CD4-positive, alpha-beta T cell (primary cell): ENCODE results near the gene KIAA0825. TPM values are rescaled to one million over a fixed set of nuclear protein-coding genes. Genes with fewer than 3 reads are reported as not detected.

Experiments
- ATAC-seq: fragments of 200-7000 bp; cut with Tn5 transposase; one replicate; pipeline ENCODE4 v1.10.0; 2022; ENCODE audit warnings: mild to moderate bottlenecking; ENCODE audit not compliant: poor library complexity
- CTCF ChIA-PET: fragments of 350-600 bp; sonication (Branson Sonifier 250); formaldehyde crosslinking; loops from one replicate; lab custom pipeline; 2021; ENCODE audit warnings: antibody characterized with exemption, inconsistent platforms; lab: Charles Lee
- POLR2A ChIA-PET: fragments of 350-600 bp; sonication (Branson Sonifier 250); formaldehyde crosslinking; loops from one replicate; lab custom pipeline; 2021; ENCODE audit warnings: antibody characterized with exemption, inconsistent platforms; lab: Charles Lee
- DNase-seq, 14 experiments: peaks; one replicate each; pipeline ENCODE4 v3.0.0-alpha.2; 2013 to 2020; ENCODE audit warnings: mixed read lengths in 2 of 14
- H3K27ac ChIP-seq, 2 donors: one replicate each; pipeline versions ENCODE4 v1.5.1 to v1.7.0; 2013; ENCODE audit warnings: low read length in 2 of 2, low read depth in 1 of 2, mild to moderate bottlenecking in 1 of 2
- H3K27me3 ChIP-seq, 2 experiments: 1 replicate in 1 of 2; 2 replicates in 1 of 2; pipeline versions ENCODE4 v1.6.1 to v1.7.0; 2013; ENCODE audit warnings: low read length in 2 of 2, control low read depth in 1 of 2, mild to moderate bottlenecking in 1 of 2, moderate library complexity in 1 of 2; ENCODE audit not compliant: insufficient read depth in 2 of 2, control insufficient read depth in 1 of 2
- H3K36me3 ChIP-seq: one replicate; pipeline ENCODE4 v1.6.1; 2013; ENCODE audit warnings: low read length, control low read depth; ENCODE audit not compliant: insufficient read depth
- H3K4me1 ChIP-seq: one replicate; pipeline ENCODE4 v1.6.1; 2013; ENCODE audit warnings: low read length, control low read depth; ENCODE audit not compliant: insufficient read depth
- H3K4me3 ChIP-seq: one replicate; pipeline ENCODE4 v1.5.1; 2013; ENCODE audit warnings: mild to moderate bottlenecking, low read length, moderate library complexity
- H3K9me3 ChIP-seq, 2 experiments: 1 replicate in 1 of 2; 2 replicates in 1 of 2; pipeline versions ENCODE4 v1.6.1 to v1.7.0; 2013; ENCODE audit warnings: low read length in 2 of 2, mild to moderate bottlenecking in 2 of 2, control low read depth in 1 of 2, moderate library complexity in 1 of 2; ENCODE audit not compliant: control insufficient read depth in 1 of 2, insufficient read depth in 1 of 2
- H3K27ac Mint-ChIP-seq: one replicate; pipeline ENCODE4 v1.8.0; 2020; ENCODE audit warnings: mixed read lengths
- H3K27me3 Mint-ChIP-seq: one replicate; pipeline ENCODE4 v1.8.0; 2021; ENCODE audit warnings: mixed read lengths
- H3K36me3 Mint-ChIP-seq: one replicate; pipeline ENCODE4 v1.8.0; 2021; ENCODE audit warnings: low read depth, mixed read lengths
- H3K4me1 Mint-ChIP-seq: one replicate; pipeline ENCODE4 v1.8.0; 2021; ENCODE audit warnings: low read depth, mixed read lengths
- H3K4me3 Mint-ChIP-seq: one replicate; pipeline ENCODE4 v1.8.0; 2020; ENCODE audit warnings: mild to moderate bottlenecking, mixed read lengths
- H3K9me3 Mint-ChIP-seq: one replicate; pipeline ENCODE4 v1.8.0; 2020; ENCODE audit warnings: mixed read lengths
- CTCF ChIP-seq: fragments of 200-600 bp; IDR thresholded peaks from one replicate; pipeline ENCODE4 v1.8.0; 2022; ENCODE audit warnings: antibody characterized with exemption, mild to moderate bottlenecking
- intact Hi-C, 2 experiments: fragments of 100-400 bp; cut with DNase I in 1 of 2; cut with micrococcal nuclease in 1 of 2; formaldehyde crosslinking; loops; one replicate each; pipeline versions ENCODE4 v1.15.1 to v1.9.0; 2023 to 2025; cut with DNase I, micrococcal nuclease
- total RNA-seq, 174 experiments: library from RNA in 2 of 174; stranded (reverse) in 2 of 174; gene quantifications; one replicate each; pipeline ENCODE4 v1.2.3 and lab custom pipeline; 2021 to 2026

KIAA0825 gene
- total RNA-seq, 2 experiments from 2014 or later, result 1.5 to 1.6 TPM

GRCh38 chr5:94422812-94423211, 195.6 kb downstream of the KIAA0825 start:
- Histone ChIP-seq H3K27me3 (no peaks in the 10 kb centered on the region), H3K27ac (no peak overlapping the region), H3K4me1 (no peaks in the 10 kb centered on the region), H3K4me3 (no peak overlapping the region), H3K9me3 (no peaks in the 10 kb centered on the region), H3K36me3 (no peaks in the 10 kb centered on the region)
- DNase-seq (peak in 2 of 14 experiments; percentile 15 to 18), ATAC-seq (no peak)
- H3K27me3 Mint-ChIP-seq, result no peaks in the 10 kb centered on the region
- H3K4me3 Mint-ChIP-seq, result no peak overlapping the region
- H3K9me3 Mint-ChIP-seq, result no peaks in the 10 kb centered on the region
- intact Hi-C loops, result no loop called here
- TF ChIP-seq CTCF, result no peak
- ChIA-PET CTCF (no interaction called here), POLR2A (no interaction called here)
- H3K4me1 Mint-ChIP-seq, result no peaks in the 10 kb centered on the region
- H3K27ac Mint-ChIP-seq, result no peak overlapping the region
- no peaks in the 10 kb centered on the region for H3K36me3 Mint-ChIP-seq

GRCh38 chr5:94420885-94421284, 197.5 kb downstream of the KIAA0825 start:
- H3K27me3 Mint-ChIP-seq, result no peaks in the 10 kb centered on the region
- no peaks in the 10 kb centered on the region for H3K36me3 ChIP-seq
- H3K27ac ChIP-seq, result no peak overlapping the region
- no peaks in the 10 kb centered on the region for H3K27me3 ChIP-seq
- intact Hi-C loops, result no loop called here
- H3K9me3 Mint-ChIP-seq, result no peaks in the 10 kb centered on the region
- H3K4me3 ChIP-seq, result no peak overlapping the region
- H3K36me3 Mint-ChIP-seq, result no peaks in the 10 kb centered on the region
- ChIA-PET CTCF (no interaction called here), POLR2A (no interaction called here)
- H3K9me3 ChIP-seq, result no peaks in the 10 kb centered on the region
- no peak for TF ChIP-seq CTCF
- ATAC-seq (no peak), DNase-seq (no peak)
- H3K4me3 Mint-ChIP-seq, result no peak overlapping the region
- no peak overlapping the region for H3K27ac Mint-ChIP-seq
- no peaks in the 10 kb centered on the region for H3K4me1 ChIP-seq
- H3K4me1 Mint-ChIP-seq, result no peaks in the 10 kb centered on the region

- Histone ChIP-seq H3K27me3 (no peaks in the 10 kb centered on the region), H3K36me3 (no peaks in the 10 kb centered on the region), H3K9me3 (peaks cover 0 to 4% of the 10 kb centered on the region in 2 experiments), H3K27ac (no peak overlapping the region), H3K4me3 (no peak overlapping the region), H3K4me1 (no peaks in the 10 kb centered on the region)
- no peak for DNase-seq
- intact Hi-C loops, result no loop called here
- Mint-ChIP-seq H3K27ac (no peak overlapping the region), H3K4me3 (no peak overlapping the region), H3K9me3 (peaks cover 1% of the 10 kb centered on the region), H3K27me3 (no peaks in the 10 kb centered on the region), H3K36me3 (no peaks in the 10 kb centered on the region), H3K4me1 (no peaks in the 10 kb centered on the region)
- CTCF ChIA-PET, result no interaction called here
- no peak for TF ChIP-seq CTCF
- no peak for ATAC-seq
- POLR2A ChIA-PET, result interaction anchor here (0.9 kb wide), 1 partner anchor 24 kb away, joined by 3 read pairs; no protein-coding TSS in a partner anchor
These were observed 202.6 kb downstream of the KIAA0825 start for GRCh38 chr5:94415798-94416197.
